ENCODE measurements around the gene TST. TPM values are rescaled to one million over a fixed set of nuclear protein-coding genes. Genes with fewer than 3 reads are reported as not detected.

The TST gene
- total RNA-seq, 1 donor from 2014 or later = 54.6 TPM

GRCh38 chr22:36968249-36968964 is 50.8 kb downstream of the TST start:
- DNase-seq (ENCODE audit: missing footprints) (no peak), ATAC-seq (no peak)
- intact Hi-C loops (cut with DNase I) = no loop called here

DNA sequence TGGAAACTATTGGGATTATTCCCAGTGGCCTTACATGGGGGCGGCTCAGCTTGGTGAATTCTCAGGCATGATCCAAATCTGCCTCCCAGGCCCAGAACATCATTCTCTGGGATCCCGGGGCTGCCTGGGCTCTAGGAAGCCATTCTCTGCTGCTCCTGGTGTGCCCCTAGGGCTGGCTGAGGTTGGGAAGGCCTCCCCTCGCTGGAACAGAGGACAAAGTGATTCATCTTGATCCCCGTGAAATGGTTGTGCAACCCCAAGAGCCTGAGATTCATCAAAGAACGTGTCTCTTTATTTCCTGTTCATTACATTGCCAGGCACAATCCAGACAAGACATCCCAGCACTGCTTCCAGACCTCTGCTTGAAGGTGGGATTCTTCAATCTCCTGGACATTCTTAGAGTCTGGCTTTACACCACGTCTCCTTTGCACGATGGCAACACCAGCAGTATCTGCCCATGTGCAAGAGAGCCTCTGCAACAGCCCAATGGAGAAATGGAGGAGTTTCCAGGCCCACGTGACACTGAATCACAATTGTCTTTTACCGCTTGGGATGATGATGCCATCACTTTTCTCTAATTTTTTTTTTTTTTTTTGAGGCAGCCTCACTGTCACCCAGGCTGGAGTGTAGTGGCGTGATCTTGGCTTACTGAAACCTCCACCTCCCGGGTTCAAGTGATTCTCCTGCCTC is 52.3 kb downstream of the TST start:
- DNase-seq (ENCODE audit: missing footprints) (no peak), ATAC-seq (no peak)
- intact Hi-C loops (cut with DNase I) = no loop called here

DNA sequence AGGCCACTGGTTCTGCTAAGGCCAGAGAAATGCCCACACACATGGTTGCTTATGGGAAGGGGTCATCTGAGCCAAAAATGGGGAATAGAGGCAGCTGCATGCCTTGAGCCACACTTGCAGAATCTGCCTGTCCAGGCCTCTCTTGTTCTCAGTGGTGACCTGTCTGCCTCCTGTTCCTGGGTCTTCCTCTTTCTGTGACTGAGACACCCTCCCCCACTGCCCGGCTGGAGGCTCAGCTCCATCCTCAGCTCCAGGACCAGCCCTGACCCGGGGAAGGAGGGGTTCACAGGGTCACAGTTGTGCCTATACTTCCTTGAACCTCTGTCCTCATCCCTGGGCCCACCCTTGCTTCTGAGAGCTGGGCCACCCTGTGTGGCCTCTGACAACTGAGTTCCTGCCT is 53.6 kb downstream of the TST start:
- DNase-seq (ENCODE audit: missing footprints) = no peak
- no peak for ATAC-seq
- intact Hi-C loops (cut with DNase I) = no loop called here

DNA sequence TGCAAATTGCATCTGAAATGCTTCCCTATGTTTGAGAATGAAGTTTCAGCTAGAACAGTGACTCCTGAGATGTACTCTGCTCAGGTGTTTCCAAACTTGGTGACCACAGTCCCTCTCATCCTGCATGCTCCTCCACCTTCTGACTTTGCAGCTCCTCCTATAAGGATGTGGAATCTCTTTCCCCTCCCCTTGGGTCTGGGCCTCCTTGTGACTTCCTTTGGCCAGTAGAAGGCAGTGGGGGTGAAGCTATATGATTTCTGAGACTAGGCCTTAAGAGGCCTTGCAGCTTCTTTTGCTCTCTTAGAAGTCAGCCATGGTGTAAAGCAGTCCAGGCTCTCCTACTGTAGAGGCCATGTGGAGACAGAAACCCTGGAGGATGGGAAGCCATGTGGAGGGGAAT is 55.1 kb downstream of the TST start:
- intact Hi-C loops (cut with DNase I) = no loop called here
- DNase-seq (ENCODE audit: missing footprints) = no peak

DNA sequence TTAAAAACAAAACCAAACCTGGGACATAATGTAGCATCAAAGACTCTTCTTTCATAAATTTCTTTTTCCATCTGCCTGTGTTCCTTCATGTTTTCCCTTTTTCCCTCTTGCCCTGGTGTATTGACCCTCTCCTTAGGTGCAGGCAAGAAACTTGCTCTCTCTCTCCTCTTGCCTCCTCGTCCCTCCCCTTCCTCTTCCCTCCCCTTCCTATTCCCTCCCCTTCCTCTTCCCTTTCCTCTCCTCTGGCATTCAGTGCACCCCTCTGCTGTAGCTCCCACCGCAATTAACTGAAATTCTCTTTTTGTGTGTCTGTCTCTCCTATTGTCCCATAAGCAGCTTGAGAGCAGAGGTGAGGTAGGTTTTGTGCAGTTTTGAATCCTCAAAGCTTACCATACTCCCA is 55.9 kb downstream of the TST start:
- no peak for ATAC-seq
- no peak for DNase-seq (ENCODE audit: missing footprints)
- intact Hi-C loops (cut with DNase I) = no loop called here

More for the DNA sequence above, 55.1 kb downstream of the TST start:
- ATAC-seq = no peak

- ATAC-seq (no peak), DNase-seq (ENCODE audit: missing footprints) (no peak)
- intact Hi-C loops (cut with DNase I) = no loop called here
Measured at GRCh38 chr22:36961626-36962025, 57.6 kb downstream of the TST start.

Other genes starting within 250 kb of the TST start
- 28.3 TPM for gene IFT27, start 243.3 kb downstream of the TST start, total RNA-seq
- not detected for gene PVALB, start 202.4 kb downstream of the TST start, total RNA-seq
- gene NCF4, start 158.4 kb downstream of the TST start, total RNA-seq = 9.4 TPM
- gene CSF2RB, start 105.8 kb downstream of the TST start, total RNA-seq = 3.1 TPM
- gene MPST, start 295 bp upstream of the TST start, total RNA-seq = 58.4 TPM
- 11.2 TPM for gene KCTD17, start 32.3 kb upstream of the TST start, total RNA-seq
- not detected for gene TMPRSS6, start 90.3 kb upstream of the TST start, total RNA-seq
- gene IL2RB, start 130.5 kb upstream of the TST start, total RNA-seq = 1.3 TPM
- 1.6 TPM for gene C1QTNF6, start 168.8 kb upstream of the TST start, total RNA-seq
- gene SSTR3, start 193.0 kb upstream of the TST start, total RNA-seq = not detected
- 6.9 TPM for gene RAC2, start 224.8 kb upstream of the TST start, total RNA-seq

All from Right ventricle myocardium inferior (tissue), 1 donor.